Measurements from ENCODE around the gene PEA15. TPM values are rescaled to one million over a fixed set of nuclear protein-coding genes. Genes with fewer than 3 reads are reported as not detected.

PEA15 gene
- total RNA-seq, 1 experiment from 2014 or later: 94.3 TPM

GRCh38 chr1:160186729-160187128 is 18.5 kb upstream of the PEA15 start:
- Histone ChIP-seq H3K4me3 (ENCODE audit: low read depth in 2 of 2, low read length in 2 of 2) (no peak overlapping the region), H3K4me1 (ENCODE audit: control insufficient read depth, insufficient read depth, low read length) (no peaks in the 10 kb centered on the region), H3K27ac (ENCODE audit: low read length) (no peak overlapping the region), H3K36me3 (ENCODE audit: control insufficient read depth, insufficient read depth, low read length) (no peaks in the 10 kb centered on the region), H3K27me3 (ENCODE audit: control insufficient read depth, insufficient read depth, low read length) (no peaks in the 10 kb centered on the region; the same call in 1 of the 2 replicates), H3K9me3 (ENCODE audit: control insufficient read depth, insufficient read depth, low read depth, low read length) (no peaks in the 10 kb centered on the region)
- ChIA-PET CTCF (no interaction called here), POLR2A (no interaction called here)
- in situ Hi-C loops (cut with HindIII; ENCODE audit: low pct_unique_long_range_greater_than_20kb, low sequenced_read_pairs): no loop called here
- TF ChIP-seq POLR2AphosphoS5 (IDR thresholded peaks at IDR 0.05; ENCODE audit: low read depth, low read length): no peak
- TF ChIP-seq SIN3A (IDR thresholded peaks at IDR 0.05; ENCODE audit: borderline replicate concordance, insufficient read depth, low read depth, low read length): no peak
- TF ChIP-seq, protein P1, sequence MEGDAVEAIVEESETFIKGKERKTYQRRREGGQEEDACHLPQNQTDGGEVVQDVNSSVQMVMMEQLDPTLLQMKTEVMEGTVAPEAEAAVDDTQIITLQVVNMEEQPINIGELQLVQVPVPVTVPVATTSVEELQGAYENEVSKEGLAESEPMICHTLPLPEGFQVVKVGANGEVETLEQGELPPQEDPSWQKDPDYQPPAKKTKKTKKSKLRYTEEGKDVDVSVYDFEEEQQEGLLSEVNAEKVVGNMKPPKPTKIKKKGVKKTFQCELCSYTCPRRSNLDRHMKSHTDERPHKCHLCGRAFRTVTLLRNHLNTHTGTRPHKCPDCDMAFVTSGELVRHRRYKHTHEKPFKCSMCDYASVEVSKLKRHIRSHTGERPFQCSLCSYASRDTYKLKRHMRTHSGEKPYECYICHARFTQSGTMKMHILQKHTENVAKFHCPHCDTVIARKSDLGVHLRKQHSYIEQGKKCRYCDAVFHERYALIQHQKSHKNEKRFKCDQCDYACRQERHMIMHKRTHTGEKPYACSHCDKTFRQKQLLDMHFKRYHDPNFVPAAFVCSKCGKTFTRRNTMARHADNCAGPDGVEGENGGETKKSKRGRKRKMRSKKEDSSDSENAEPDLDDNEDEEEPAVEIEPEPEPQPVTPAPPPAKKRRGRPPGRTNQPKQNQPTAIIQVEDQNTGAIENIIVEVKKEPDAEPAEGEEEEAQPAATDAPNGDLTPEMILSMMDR (IDR thresholded peaks at IDR 0.05): no peak
- TF ChIP-seq REST (IDR thresholded peaks at IDR 0.05; ENCODE audit: insufficient read depth in 1 of 2, low read depth in 2 of 2, low read length in 1 of 2): no peak
- no peak for TF ChIP-seq TCF7L2 (IDR thresholded peaks at IDR 0.05; ENCODE audit: low read depth, low read length)
- DNase-seq (ENCODE audit: low read depth, low spot score) (no peak), ATAC-seq (no peak)
- BruUV-seq (replicated peaks): no TSS peak
- intact Hi-C loops (cut with micrococcal nuclease; ENCODE audit: unreplicated experiment): no loop called here

DNA sequence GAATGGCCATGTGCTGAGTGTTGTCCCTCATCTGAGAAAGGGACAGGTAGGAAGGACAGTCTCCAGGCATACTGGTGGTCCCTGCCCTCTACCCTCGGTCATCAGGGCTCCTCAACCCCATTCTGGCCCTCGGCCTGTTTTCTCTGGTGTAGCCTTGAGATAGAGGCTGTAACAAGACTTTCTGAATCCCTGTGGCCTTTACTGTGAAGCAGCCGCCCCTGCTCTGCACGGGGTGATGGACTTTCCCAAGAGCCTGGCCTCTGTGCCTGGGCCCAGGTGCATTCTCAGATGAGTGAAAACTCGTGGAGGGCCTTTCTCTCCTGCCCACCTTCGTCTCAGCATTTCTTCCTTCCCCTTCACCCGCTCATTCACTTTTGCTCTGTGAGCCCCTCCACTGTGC is 17.8 kb upstream of the PEA15 start:
- CTCF ChIA-PET: no interaction called here
- H3K9me3 ChIP-seq (ENCODE audit: control insufficient read depth, insufficient read depth, low read depth, low read length): no peaks in the 10 kb centered on the region

More for the DNA sequence above, 17.8 kb upstream of the PEA15 start:
- POLR2A ChIA-PET: no interaction called here
- Histone ChIP-seq H3K27ac (ENCODE audit: low read length) (no peak overlapping the region), H3K36me3 (ENCODE audit: control insufficient read depth, insufficient read depth, low read length) (no peaks in the 10 kb centered on the region), H3K4me3 (ENCODE audit: low read depth in 2 of 2, low read length in 2 of 2) (no peak overlapping the region), H3K27me3 (ENCODE audit: control insufficient read depth, insufficient read depth, low read length) (no peaks in the 10 kb centered on the region; the same call in 1 of the 2 replicates), H3K4me1 (ENCODE audit: control insufficient read depth, insufficient read depth, low read length) (no peaks in the 10 kb centered on the region)
- TF ChIP-seq SIN3A (IDR thresholded peaks at IDR 0.05; ENCODE audit: borderline replicate concordance, insufficient read depth, low read depth, low read length): no peak
- TF ChIP-seq, protein P1 (IDR thresholded peaks at IDR 0.05): no peak
- TF ChIP-seq POLR2AphosphoS5 (IDR thresholded peaks at IDR 0.05; ENCODE audit: low read depth, low read length): no peak
- TF ChIP-seq REST (IDR thresholded peaks at IDR 0.05; ENCODE audit: insufficient read depth in 1 of 2, low read depth in 2 of 2, low read length in 1 of 2): no peak
- no peak for TF ChIP-seq TCF7L2 (IDR thresholded peaks at IDR 0.05; ENCODE audit: low read depth, low read length)
- no peak for ATAC-seq
- no peak for DNase-seq (ENCODE audit: low read depth, low spot score)
- BruUV-seq (replicated peaks): no TSS peak
- intact Hi-C loops (cut with micrococcal nuclease; ENCODE audit: unreplicated experiment) (no loop called here), in situ Hi-C loops (cut with HindIII; ENCODE audit: low pct_unique_long_range_greater_than_20kb, low sequenced_read_pairs) (no loop called here)
